Fibroblast of villous mesenchyme (primary cell): ENCODE measurements around the gene MSH3. TPM values are rescaled to one million over a fixed set of nuclear protein-coding genes. Genes with fewer than 3 reads are reported as not detected.

Experiments
- DNase-seq: peaks from one replicate; pipeline ENCODE4 v3.0.0-alpha.2; 2010; ENCODE audit warnings: low read depth
- H3K4me3 ChIP-seq: 2 replicates; pipeline ENCODE4 v1.5.1; 2011; ENCODE audit warnings: low read depth, mild to moderate bottlenecking, low read length
- CTCF ChIP-seq: IDR thresholded peaks from 2 replicates; pipeline ENCODE4 v1.5.1; 2012; ENCODE audit warnings: low read depth, mild to moderate bottlenecking, low read length; ENCODE audit not compliant: insufficient read depth
- small RNA-seq: library from RNA; depleted of rRNA; stranded (forward); fragments of <200 nt; gene quantifications from one replicate; pipeline ENCODE3, GENCODE V24; 2012
- total RNA-seq: library from RNA; depleted of rRNA; stranded (reverse); fragments of >200 nt; gene quantifications from 2 replicates; pipeline ENCODE4 v1.2.3, GENCODE V29; 2012

The MSH3 gene
- total RNA-seq, 1 donor = 22.5 TPM

- no peak for TF ChIP-seq CTCF
- DNase-seq = no peak
- H3K4me3 ChIP-seq = no peak overlapping the region
Measured at GRCh38 chr5:80920333-80920732, 265.9 kb downstream of the MSH3 start.

GRCh38 chr5:80921026-80921425 lies 266.6 kb downstream of the MSH3 start:
- TF ChIP-seq CTCF = no peak
- no peak overlapping the region for H3K4me3 ChIP-seq
- DNase-seq = no peak

- TF ChIP-seq CTCF = no peak
- no peak overlapping the region for H3K4me3 ChIP-seq
Measured at GRCh38 chr5:80925931-80926330, 271.5 kb downstream of the MSH3 start.

More at GRCh38 chr5:80925931-80926330, 271.5 kb downstream of the MSH3 start:
- DNase-seq = no peak

Small RNAs within 50 kb of the gene (small RNA-seq; reads per million reads assigned to genes)
- not detected for gene MTRNR2L2

Other genes with a start within 250 kb of the MSH3 start
- gene ZFYVE16, start 246.6 kb upstream of the MSH3 start, total RNA-seq = 28.3 and 40.6 TPM in 2 replicates
- gene FAM151B, start 166.6 kb upstream of the MSH3 start, total RNA-seq = 8.6 and 8.7 TPM in 2 replicates
- not detected in 2 replicates for gene ANKRD34B, start 84.4 kb upstream of the MSH3 start, total RNA-seq
- 15.5 and 29.8 TPM in 2 replicates for gene DHFR, start 331 bp downstream of the MSH3 start, total RNA-seq